Ectodermal cell (in vitro differentiated cells): ENCODE data around the gene POLR1A.

Source experiments
- H3K27ac ChIP-seq: 2 replicates; pipeline ENCODE4 v1.7.0; 2013; ENCODE audit warnings: mild to moderate bottlenecking, low read depth, low read length; ENCODE audit not compliant: insufficient read depth, poor library complexity, severe bottlenecking
- H3K27me3 ChIP-seq: 2 replicates; pipeline ENCODE4 v1.7.0; 2013; ENCODE audit warnings: mild to moderate bottlenecking, low read length; ENCODE audit not compliant: insufficient read depth, control insufficient read depth, poor library complexity, severe bottlenecking
- H3K36me3 ChIP-seq: one replicate; pipeline ENCODE4 v1.7.0; 2013; ENCODE audit warnings: low read length; ENCODE audit not compliant: control insufficient read depth, insufficient read depth
- H3K4me1 ChIP-seq: one replicate; pipeline ENCODE4 v1.7.0; 2013; ENCODE audit warnings: low read length; ENCODE audit not compliant: control insufficient read depth, insufficient read depth
- H3K4me3 ChIP-seq: 2 replicates; pipeline ENCODE4 v1.7.0; 2013; ENCODE audit warnings: low read depth, low read length, control low read depth; ENCODE audit not compliant: insufficient read depth
- H3K9me3 ChIP-seq: 2 replicates; pipeline ENCODE4 v1.7.0; 2013; ENCODE audit warnings: mild to moderate bottlenecking, low read length, moderate library complexity; ENCODE audit not compliant: control insufficient read depth
- WGBS, 2 experiments: methylation state at CpG; one replicate each; pipeline ENCODE4 v1.1.7; 2013; ENCODE audit warnings: missing lambda C conversion rate in 2 of 2; 5-methylcytosine and 5-hydroxymethylcytosine counted together

Gene POLR1A

DNA sequence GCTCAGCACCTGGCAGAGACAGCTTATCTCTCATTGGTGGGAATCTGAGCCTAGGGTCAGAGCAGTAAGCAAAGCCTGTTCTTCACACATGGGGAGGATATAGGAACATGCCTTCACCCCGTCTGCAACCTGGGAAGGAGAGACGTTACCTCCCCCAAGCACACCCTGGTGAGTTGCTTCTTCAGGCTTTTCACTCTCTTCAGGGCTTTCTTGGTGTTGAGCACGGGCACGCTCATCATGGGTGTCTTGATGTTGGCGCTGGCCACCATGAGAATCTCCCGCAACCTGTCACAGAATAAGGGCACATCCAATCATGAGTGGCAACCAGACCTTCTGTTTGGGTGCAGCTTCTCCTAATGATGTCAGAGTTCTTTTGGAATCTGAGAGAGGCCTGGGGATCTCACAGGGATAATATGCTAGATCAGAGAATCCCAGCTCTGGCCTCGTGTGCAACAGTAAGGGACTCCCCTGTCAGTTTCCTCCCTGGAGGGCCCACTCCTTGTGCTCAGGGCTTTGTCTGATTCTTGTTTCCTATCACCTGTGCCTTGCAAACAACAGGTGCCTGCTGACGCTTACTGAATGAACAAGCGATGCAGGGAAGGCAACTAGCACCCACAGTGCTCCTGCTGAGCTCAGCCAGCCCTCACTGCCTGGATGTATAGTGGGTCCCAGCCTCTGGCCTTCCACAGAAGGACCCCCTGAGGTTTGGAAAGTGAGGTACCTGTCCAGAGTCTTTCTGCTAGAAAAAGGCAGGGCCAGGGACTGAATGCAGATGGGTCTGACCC is 66.3 kb downstream of the POLR1A start:
- 95% methylated on average over 9 of the region's 9 CpGs for WGBS, 2 experiments
- Histone ChIP-seq H3K9me3 (no peaks in the 10 kb centered on the region), H3K27me3 (no peaks in the 10 kb centered on the region), H3K36me3 (peaks cover 63% of the 10 kb centered on the region), H3K27ac (no peak overlapping the region), H3K4me1 (peaks cover 4% of the 10 kb centered on the region), H3K4me3 (no peak overlapping the region)

GRCh38 chr2:86038291-86039081 is 67.2 kb downstream of the POLR1A start:
- H3K27ac ChIP-seq, result no peak overlapping the region
- no peak overlapping the region for H3K4me3 ChIP-seq
- WGBS, 2 experiments, result 94% methylated on average over 12 of the region's 12 CpGs
- peaks cover 63% of the 10 kb centered on the region for H3K36me3 ChIP-seq
- H3K9me3 ChIP-seq, result no peaks in the 10 kb centered on the region
- no peaks in the 10 kb centered on the region for H3K27me3 ChIP-seq
- peaks cover 4% of the 10 kb centered on the region for H3K4me1 ChIP-seq

- 90 to 92% methylated on average over 7 of the region's 7 CpGs for WGBS, 2 experiments
- H3K4me1 ChIP-seq, result peaks cover 4% of the 10 kb centered on the region
- no peak overlapping the region for H3K4me3 ChIP-seq
- H3K27ac ChIP-seq, result no peak overlapping the region
- peaks cover 63% of the 10 kb centered on the region for H3K36me3 ChIP-seq
- H3K27me3 ChIP-seq, result no peaks in the 10 kb centered on the region
- no peaks in the 10 kb centered on the region for H3K9me3 ChIP-seq
Measured at GRCh38 chr2:86037795-86038192, 67.9 kb downstream of the POLR1A start.

DNA sequence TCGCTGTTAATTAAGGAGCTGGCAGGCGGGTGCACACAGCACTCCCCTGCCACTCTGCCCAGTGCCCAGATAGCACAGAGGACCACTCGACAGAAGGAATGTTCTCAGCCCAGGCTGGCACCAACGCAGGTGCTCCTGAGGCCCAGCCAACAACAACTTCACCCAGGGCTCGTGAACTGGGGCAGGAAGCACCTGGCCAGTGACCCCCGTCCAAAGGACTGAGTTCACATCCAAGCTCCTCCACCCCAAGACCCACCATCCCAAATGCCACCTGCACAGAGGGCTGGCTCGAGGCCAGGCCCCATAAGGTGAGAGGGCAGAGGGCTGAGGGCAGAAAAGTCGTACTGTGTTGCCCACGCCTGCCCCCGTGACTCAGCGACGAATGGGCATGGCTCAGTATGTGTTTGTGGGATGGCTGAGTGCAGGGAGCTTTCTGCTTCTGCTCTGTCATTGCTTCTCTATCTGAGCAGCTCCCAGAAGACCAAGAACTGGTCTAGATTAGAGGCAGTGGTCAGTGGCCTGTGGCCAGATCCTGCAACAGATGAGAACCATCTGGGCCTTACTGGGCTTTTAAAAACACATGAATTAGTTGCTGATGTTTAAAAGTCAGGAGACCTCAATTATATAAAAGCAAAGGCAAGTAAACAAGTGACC is 68.4 kb downstream of the POLR1A start:
- no peaks in the 10 kb centered on the region for H3K9me3 ChIP-seq
- peaks cover 59% of the 10 kb centered on the region for H3K36me3 ChIP-seq
- H3K27me3 ChIP-seq, result no peaks in the 10 kb centered on the region
- H3K4me3 ChIP-seq, result no peak overlapping the region
- peaks cover 4% of the 10 kb centered on the region for H3K4me1 ChIP-seq
- no peak overlapping the region for H3K27ac ChIP-seq
- 95 to 97% methylated on average over 12 of the region's 12 CpGs for WGBS, 2 experiments

DNA sequence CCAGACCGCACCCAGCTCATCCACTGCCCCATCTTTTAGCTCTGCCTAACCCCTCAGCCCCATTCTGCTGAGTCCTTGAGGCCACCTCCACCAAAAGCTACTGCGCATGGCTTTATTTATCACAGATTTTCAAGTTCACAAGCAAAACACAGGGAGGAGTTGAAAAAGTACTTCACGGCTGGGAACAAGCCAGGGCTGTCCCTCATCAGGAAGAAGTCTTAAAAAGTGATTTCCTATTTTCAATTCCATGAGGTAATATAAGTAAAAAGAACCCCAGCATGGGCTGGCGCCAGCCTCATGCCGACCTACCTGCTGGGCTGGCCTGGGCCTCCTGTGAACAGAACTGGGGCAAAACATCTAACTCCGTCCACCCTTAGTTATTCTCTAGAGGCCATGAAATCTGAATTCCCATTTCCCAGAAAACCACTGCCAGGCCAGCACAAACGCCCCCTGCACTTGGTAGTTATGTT is 69.0 kb downstream of the POLR1A start:
- H3K27ac ChIP-seq, result peak overlapping the region; percentile 41
- H3K36me3 ChIP-seq, result peaks cover 59% of the 10 kb centered on the region
- H3K4me1 ChIP-seq, result peaks cover 4% of the 10 kb centered on the region
- no peak overlapping the region for H3K4me3 ChIP-seq
- 86% methylated on average over 7 of the region's 7 CpGs for WGBS, 2 experiments
- no peaks in the 10 kb centered on the region for H3K9me3 ChIP-seq
- H3K27me3 ChIP-seq, result no peaks in the 10 kb centered on the region

DNA sequence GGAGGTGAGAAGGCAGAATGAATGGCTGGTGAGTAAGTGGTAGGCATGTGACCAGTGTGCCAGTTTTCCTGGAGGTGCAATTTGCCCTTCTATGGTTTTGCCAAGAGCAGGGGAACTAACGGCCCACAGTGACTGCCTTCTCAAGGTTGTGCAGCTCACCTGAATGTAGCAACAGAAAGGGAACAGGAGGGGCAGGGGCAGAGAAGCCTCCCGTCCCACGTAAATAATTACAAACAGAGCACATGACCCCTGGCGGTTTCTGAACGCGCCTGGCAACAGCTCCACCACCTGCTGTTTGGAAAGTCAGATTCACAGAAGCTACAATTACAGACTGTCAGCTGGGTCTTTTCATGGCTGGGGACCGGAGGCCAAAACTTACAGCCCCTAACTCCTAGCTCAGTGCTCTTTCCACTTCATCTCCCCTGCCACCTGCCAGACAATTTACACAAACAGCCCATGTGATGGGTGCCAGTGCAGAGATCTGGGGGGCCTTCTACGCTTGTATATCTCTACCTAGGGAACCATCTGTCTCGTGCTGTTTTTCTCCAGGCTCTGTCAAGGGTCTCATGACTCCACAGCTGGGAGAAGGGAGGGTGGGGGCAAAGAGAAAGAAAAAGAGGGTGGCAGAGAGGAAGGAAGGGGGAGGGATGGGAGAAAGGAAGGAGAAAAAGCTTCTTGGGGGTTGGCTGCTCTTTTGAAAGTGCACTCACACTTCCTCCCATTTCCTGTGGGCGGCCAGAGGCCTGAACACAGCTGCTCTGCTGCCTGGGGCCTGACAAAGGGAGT is 69.6 kb downstream of the POLR1A start:
- no peak overlapping the region for H3K4me3 ChIP-seq
- peaks cover 4% of the 10 kb centered on the region for H3K4me1 ChIP-seq
- no peaks in the 10 kb centered on the region for H3K9me3 ChIP-seq
- H3K27me3 ChIP-seq, result no peaks in the 10 kb centered on the region
- peaks cover 62% of the 10 kb centered on the region for H3K36me3 ChIP-seq
- 67 to 77% methylated on average over 10 of the region's 10 CpGs for WGBS, 2 experiments
- H3K27ac ChIP-seq, result no peak overlapping the region

DNA sequence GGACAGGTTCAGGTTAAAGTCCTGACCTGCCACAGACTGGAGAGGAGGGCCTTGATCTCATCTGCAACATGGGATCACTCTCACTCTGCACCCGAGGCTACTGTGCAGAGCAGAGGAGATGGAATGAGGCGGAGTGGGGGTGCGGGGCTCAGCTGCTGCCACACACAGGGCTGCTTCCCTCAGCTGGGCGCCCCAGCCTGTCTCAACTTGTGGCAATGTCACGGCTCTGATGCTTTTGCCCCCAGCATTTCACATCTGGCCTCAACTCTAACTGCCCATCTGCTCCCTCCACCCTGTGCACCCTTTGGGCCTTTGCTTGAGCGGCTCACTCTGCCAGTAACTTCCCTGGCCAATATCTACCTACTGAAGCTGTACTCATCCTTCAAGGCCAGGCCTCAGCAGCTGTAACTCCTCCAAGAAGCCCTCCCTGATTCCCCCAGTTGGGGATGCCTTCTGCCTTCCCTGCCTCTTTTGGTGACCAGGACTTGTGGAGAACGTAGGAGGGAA is 70.3 kb downstream of the POLR1A start:
- H3K4me1 ChIP-seq, result peaks cover 4% of the 10 kb centered on the region
- no peaks in the 10 kb centered on the region for H3K9me3 ChIP-seq
- no peak overlapping the region for H3K27ac ChIP-seq
- no peaks in the 10 kb centered on the region for H3K27me3 ChIP-seq
- H3K4me3 ChIP-seq, result no peak overlapping the region
- peaks cover 68% of the 10 kb centered on the region for H3K36me3 ChIP-seq
- WGBS, 2 experiments, result 92 to 93% methylated on average over 7 of the region's 7 CpGs

DNA sequence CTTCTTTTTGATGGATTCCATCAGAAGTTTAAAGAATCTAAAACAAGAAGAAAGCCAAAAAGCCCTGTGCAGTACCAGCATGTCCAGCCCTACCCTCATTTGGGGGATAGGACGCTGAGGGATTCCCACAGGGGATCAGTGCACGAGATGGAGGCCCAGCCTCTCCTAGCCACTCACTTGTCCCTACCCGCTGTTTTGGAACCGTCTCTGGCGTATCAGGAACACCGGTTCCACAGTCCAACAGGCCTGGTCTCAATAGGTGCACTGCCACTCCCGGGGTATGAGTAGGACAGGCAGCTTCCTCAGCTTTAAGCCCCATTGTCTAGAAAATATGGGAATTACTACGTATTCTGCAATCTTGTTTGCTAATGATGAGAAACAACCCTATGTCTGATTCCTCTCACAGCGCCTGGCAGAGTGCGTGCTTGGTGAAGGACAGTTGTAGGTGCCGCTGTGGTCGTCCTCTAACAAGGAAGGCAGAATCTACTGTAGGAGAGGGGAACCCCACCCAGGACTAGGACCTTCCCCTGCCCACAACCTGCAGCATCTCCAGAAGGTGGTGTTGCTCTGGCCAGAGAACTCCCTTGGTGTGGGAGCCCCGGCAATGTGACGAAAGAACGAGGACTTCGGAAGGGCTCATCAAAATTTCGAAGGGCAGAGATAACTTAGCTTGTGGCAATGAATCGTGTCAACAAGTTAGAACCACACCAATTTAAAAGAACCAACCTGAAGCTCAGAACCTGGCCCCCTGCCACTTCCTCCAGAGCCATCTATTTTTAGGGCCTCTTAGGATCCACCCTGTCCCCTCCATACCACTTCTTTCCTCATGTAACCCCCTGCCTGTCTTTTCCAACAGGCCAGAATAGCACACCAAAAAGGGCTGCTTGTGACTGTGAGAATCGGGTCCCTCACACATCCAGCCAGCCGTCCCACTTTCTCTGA is 71.7 kb downstream of the POLR1A start:
- Histone ChIP-seq H3K36me3 (peaks cover 65% of the 10 kb centered on the region), H3K27me3 (no peaks in the 10 kb centered on the region), H3K4me1 (peaks cover 4% of the 10 kb centered on the region), H3K9me3 (no peaks in the 10 kb centered on the region), H3K4me3 (no peak overlapping the region), H3K27ac (no peak overlapping the region)
- 96 to 97% methylated on average over 20 of the region's 20 CpGs for WGBS, 2 experiments
